OCI-M2 (cell line): ENCODE data around the gene CUL1.

Experiments used
- DNase-seq: peaks from one replicate; lab custom pipeline; 2025; ENCODE audit not compliant: unreplicated experiment; lab: John Stamatoyannopoulos, UW

CUL1 gene

DNA sequence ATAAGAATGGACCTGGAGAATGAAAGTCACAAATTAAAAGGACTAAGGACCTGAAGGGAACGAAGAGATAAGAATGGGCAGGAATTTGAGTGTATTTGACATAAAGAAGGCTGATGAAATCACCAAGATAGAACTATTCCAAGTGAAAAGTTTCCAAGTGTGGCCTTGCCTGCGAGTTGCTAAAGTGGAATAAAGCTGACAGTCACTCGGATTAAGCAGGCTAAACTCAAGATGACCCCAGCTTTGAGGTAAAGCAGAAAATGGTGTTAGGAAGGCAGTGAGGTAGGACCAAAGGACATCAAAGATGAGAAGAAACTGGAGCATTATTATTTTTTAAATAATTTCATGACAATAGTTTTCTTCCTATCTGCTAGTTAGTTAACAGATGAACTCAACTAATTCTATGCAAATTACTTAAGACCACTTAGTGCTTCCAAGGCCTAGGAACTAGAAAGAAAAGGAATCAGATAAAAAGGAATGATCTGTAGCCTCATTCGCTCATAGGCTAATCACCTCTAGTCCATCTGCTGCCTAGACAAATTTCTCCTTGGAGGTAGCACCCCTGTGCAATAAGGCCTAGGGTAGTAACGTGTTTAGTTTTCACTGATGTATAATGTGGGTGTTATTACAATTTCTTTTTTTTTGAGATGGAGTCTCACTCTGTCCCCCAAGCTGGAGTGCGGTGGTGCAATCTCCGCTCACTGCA lies 150.8 kb downstream of the CUL1 start:
- DNase-seq, result no peak

DNA sequence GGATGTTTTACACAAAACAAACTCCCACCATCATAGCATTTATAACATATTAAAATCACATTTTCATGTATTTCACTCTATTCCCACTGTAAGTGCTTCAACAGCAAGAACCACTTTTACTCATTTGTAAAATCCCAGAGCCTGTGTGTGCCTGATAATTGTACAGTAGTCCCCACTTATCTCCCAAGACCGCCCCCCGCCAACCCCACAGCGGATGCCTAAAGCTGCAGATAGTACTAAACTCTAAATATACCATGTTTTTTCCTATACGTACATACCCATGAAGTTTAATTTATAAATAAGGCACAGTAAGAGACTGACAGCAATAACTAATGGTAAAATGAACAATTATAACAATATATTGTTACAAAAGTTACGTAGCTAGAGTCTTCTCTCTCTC lies 151.9 kb downstream of the CUL1 start:
- DNase-seq, result peak; percentile 55
